WTC11 (cell line): ENCODE measurements around the gene ST6GALNAC3.

Experiments used
- CREB1 ChIP-seq: sonication (generic); formaldehyde crosslinking; IDR thresholded peaks from 2 replicates; pipeline ENCODE4 v1.8.0; 2023; ENCODE audit warnings: mild to moderate bottlenecking, missing genetic modification reagents
- CREM ChIP-seq: sonication (generic); formaldehyde crosslinking; IDR thresholded peaks from 2 replicates; pipeline ENCODE4 v1.8.1; 2022; ENCODE audit warnings: mild to moderate bottlenecking, missing genetic modification reagents, moderate library complexity
- CTCF ChIP-seq: fragments of 200-600 bp; IDR thresholded peaks from 2 replicates; pipeline ENCODE4 v1.8.0; 2022; ENCODE audit warnings: antibody characterized with exemption
- ETV6 ChIP-seq: sonication (generic); formaldehyde crosslinking; IDR thresholded peaks from 2 replicates; pipeline ENCODE4 v1.8.1; 2022; ENCODE audit warnings: mild to moderate bottlenecking, missing genetic modification reagents
- GABPB1 ChIP-seq: sonication (generic); formaldehyde crosslinking; IDR thresholded peaks from 2 replicates; pipeline ENCODE4 v1.8.1; 2023; ENCODE audit warnings: mild to moderate bottlenecking, missing genetic modification reagents
- IRF2 ChIP-seq: sonication (generic); formaldehyde crosslinking; IDR thresholded peaks from 2 replicates; pipeline ENCODE4 v1.8.0; 2022; ENCODE audit warnings: low read depth, missing genetic modification reagents, borderline replicate concordance
- NR2C2 ChIP-seq: sonication (generic); formaldehyde crosslinking; IDR thresholded peaks from 2 replicates; pipeline ENCODE4 v1.8.0; 2022; ENCODE audit warnings: mild to moderate bottlenecking, missing genetic modification reagents
- USF1 ChIP-seq: sonication (generic); formaldehyde crosslinking; IDR thresholded peaks from 2 replicates; pipeline ENCODE4 v1.8.0; 2022; ENCODE audit warnings: mild to moderate bottlenecking, missing genetic modification reagents
- USF2 ChIP-seq: sonication (generic); formaldehyde crosslinking; IDR thresholded peaks from 2 replicates; pipeline ENCODE4 v1.8.1; 2023; ENCODE audit warnings: mild to moderate bottlenecking, missing genetic modification reagents, moderate library complexity
- ZBTB43 ChIP-seq: sonication (generic); formaldehyde crosslinking; IDR thresholded peaks from 2 replicates; pipeline ENCODE4 v1.8.1; 2023; ENCODE audit warnings: mild to moderate bottlenecking, missing genetic modification reagents
- ZNF138 ChIP-seq: sonication (generic); formaldehyde crosslinking; conservative IDR thresholded peaks from 2 replicates; pipeline ENCODE4 v1.8.1; 2022; ENCODE audit warnings: mild to moderate bottlenecking, moderate library complexity, missing genetic modification reagents

GRCh38 chr1:76541618-76542017, 467.1 kb downstream of the ST6GALNAC3 start:
- TF ChIP-seq CTCF = no peak
- TF ChIP-seq CREB1 (CRISPR knock-in tag) = no peak
- TF ChIP-seq USF2 (CRISPR knock-in tag) = no peak
- TF ChIP-seq ZBTB43 (CRISPR knock-in tag) = no peak
- no peak for TF ChIP-seq ZNF138 (CRISPR knock-in tag)
- no peak for TF ChIP-seq GABPB1 (CRISPR knock-in tag)
- TF ChIP-seq NR2C2 = no peak
- no peak for TF ChIP-seq USF1 (CRISPR knock-in tag)
- no peak for TF ChIP-seq IRF2 (CRISPR knock-in tag)
- no peak for TF ChIP-seq ETV6 (CRISPR knock-in tag)
- TF ChIP-seq CREM (CRISPR knock-in tag) = no peak
